HG02678 (cell line): ENCODE results near the gene PEPD.
"Not testable (repeated sequence)": the region's sequence is repeated elsewhere in the genome, so short reads cannot be mapped to it uniquely, and the experiment has no call there.

Experiments used
- ATAC-seq: cut with Tn5 transposase; IDR thresholded peaks from one replicate; pipeline ENCODE4 v1.9.1; 2021; ENCODE audit warnings: mild to moderate bottlenecking, moderate library complexity; ENCODE audit not compliant: unreplicated experiment

The PEPD gene

DNA sequence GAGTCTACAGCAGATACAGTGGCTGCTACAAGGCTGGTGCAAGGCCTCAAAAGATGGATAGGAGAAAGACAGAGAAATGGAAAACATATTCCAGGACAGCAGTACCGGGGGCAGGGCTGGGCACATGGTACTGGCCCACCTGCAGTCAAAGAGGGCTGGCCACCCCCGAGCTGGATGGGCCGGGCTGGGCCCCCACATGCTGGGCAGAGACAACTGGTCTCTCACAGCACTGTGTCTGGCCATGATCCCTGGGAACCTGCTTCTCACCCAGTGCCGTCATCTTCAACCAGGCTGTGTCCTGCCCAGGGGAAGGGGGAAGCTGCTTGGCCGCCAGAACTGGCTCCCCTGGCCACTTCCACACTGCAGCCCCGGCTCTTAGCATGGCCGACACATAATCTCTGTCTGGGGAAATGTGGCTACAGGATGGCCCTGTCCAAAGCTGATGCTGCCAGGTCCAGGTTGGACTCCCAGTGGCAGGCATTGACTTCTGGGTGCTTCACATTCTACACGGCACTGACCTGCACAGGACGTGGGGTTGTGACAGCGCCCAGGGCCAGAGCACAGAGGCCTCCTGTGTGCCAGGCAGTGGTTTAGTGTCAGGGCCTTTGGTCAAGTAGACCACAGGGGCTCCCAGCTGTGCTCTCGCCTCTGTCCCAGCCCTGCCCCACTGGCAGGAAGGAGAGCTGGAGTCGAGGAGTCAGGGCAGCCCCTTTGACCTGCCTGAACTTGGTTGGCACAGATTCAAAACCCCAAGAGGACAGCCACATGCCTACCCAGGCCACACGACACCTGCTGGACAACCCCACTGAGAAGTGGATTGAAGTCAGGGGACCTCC lies 21.7 kb downstream of the PEPD start:
- ATAC-seq, result no peak

DNA sequence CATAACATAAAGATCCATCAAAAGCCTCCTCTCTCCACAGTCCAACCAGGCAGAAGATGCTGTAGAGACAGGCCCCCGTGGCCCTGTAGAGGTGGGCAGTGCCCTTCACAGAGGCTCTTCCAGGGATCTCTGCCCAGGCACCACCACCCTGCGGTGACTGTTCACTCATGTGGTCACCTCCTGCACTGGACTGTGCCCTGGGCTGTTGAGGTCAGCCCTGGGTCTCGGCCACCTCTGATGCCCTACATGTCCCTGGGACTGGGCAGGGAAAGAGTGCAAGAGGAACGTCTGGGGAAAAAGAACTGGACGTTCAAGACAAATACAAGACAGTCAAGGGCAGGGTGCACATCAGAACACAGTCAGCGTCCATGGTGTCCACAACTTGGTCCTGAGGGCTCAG lies 22.3 kb downstream of the PEPD start:
- ATAC-seq, result no peak

DNA sequence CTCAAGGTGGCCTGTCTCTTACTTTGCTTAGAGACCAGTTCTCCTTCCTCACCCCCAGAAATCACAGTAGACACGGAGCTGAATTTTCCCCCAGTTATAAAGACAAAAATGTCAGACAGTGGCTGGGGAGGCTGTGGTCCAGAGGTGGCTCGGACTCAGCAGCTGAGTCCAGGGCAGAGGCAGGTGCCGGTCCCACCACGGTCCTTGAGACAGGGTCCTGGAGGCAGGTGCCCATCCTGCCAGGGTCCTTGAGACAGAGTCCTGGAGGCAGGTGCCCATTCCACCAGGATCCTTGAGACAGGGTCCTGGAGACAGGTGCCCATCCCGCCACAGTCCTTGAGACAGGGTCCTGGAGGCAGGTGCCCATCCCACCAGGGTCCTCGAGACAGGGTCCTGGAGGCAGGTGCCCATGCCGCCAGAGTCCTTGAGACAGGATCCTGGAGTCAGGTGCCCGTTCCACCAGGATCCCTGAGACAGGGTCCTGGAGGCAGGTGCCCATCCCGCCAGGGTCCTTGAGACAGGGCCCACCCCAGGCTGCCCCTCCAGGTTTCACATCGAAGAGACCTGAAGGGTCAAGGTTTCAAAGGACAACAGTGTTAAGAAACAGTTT lies 23.1 kb downstream of the PEPD start:
- no peak for ATAC-seq

DNA sequence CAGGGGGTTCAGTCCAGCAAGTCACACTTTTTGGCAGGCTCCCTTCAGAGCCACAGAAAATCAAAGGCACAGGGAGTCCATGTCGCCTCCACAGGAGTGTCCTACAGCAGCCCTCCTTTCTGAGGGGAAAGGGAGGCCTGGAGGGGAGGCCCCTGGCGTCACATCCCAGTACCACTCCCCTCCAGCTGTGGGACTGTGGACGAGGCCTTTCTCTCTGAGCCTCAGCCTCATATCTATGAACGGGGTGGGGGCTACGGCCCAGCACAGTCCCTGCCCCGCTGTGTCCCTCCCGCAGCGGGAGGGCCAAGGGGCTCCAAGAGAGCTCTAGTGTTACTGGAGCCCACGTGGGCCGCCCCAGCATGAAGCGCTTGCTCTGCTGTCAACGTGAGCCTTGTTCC lies 23.8 kb downstream of the PEPD start:
- no peak for ATAC-seq

GRCh38 chr19:33497131-33497777 lies 24.3 kb downstream of the PEPD start:
- ATAC-seq, result no peak

DNA sequence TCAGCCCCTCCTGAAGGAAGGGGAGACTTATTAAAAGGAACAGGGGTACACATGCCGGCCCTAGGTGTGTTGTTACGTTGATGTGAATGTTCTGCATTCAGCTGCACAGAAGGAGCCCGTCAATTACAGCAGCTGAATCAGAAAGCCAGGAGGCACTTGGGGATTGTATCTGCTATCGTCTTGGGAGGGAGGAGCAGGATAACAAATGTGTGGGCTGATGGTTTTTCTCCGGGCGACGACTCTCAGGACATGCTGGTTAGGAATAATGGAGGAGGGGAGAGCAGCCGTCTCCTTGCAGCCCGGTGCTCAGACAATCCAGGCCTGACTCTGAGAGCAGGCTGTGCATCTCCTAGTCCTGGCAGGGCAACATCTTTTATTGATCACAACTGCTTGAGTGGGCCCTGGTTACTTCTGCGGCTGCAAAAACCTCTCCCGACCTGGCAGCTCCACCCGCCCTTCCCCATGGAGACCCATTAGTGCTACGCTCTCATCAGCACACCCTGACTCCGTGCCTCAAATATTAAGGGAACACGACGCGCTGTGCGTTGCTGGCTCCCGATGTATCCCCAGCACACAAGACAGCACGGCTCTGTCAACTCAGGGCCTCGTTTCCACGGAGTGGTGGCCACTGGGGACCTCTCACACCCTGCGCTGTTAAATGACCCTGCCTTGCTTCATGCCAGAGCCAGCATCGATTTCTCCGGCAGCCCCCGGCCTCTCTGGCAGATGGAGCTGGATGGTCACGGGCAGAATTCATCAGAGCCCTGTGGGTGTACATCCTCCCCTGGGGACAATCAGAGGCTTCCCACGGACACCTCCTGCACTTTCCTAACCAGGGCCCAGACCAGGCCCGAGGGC lies 25.3 kb downstream of the PEPD start:
- ATAC-seq, result no peak

DNA sequence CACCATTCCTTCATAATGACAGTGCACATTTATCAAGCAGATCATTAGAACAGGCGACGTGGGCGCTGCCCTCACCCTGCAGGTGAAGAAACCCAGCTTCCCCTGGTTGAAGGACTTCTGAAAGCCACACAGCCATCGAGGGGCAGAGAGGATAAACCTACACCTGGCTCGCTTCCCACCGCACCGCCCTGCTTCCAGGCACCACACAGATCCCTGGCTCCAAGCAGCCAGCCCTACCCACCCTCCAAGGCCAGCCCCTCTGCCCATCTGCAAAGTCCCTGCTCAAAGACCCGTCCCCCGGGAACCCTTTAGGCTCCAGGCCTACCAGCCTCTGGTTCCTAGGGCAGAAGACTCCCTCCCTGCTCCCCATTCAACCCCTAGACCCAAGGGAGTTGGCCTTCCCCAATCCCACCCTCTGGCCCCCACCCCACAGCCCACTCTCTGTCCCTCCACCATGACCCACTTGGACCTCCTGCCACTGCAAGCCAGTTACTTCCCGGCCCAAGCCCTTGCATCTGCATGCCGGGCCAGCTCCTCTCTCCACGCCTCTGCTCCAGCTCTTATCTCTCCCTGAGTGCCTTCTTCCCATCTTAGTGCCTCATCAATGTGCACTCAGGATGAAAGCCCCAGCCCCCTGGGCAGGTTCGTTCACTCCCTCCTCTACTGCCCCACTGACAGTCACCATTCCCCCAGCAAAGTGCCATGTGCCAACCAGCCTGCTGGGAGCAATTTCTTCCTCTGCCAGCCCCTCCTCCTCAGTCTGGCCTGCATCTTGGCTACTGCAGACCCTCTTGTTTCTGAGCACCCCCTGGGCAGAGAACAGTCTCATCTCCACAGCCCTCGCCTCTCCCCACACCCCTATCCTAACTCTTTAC lies 28.0 kb downstream of the PEPD start:
- no peak for ATAC-seq

- ATAC-seq, result no peak
Observed at GRCh38 chr19:33492951-33493350, 28.6 kb downstream of the PEPD start.

- ATAC-seq, result no peak
Observed at GRCh38 chr19:33492090-33492489, 29.5 kb downstream of the PEPD start.

DNA sequence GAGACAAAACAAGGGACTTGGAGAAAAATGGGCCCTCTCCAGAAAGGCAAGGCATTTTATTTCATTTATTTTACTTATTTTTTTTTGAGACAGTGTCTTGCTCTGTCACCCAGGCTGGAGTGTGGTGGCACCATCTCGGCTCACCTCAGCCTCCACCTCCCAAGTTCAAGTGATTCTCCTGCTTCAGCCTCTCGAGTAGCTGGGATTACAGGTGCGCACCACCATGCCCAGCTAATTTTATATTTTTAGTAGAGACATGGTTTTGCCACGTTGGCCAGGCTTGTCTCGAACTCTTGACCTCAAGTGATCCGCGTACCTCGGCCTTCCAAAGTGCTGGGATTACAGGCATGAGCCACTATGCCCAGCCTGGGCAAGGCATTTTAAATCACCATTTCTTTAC lies 31.0 kb downstream of the PEPD start:
- not testable (repeated sequence) for ATAC-seq

DNA sequence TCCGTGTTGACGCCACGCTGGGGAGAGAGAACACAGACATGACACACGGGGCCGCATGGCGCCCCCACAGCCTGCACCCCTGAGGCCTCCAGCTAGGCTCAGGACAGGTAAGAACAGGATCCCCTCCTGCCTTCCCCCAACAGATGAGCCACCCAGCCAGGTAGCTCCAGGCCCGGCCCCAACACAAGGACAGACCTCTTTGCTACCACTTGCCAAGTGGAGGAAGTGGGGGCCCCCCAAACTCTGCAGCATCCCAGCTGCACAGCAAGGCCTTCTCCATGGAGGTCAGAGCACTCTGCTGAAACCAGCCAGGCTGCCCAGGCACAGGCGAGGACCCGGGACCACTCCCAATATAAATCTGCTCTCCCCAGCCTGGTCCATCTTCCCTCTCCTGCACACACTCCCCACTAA lies 31.5 kb downstream of the PEPD start:
- ATAC-seq, result no peak

- no peak for ATAC-seq
Observed at GRCh38 chr19:33488826-33489225, 32.8 kb downstream of the PEPD start.

GRCh38 chr19:33487901-33488800 lies 33.4 kb downstream of the PEPD start:
- ATAC-seq, result no peak

- ATAC-seq, result no peak
Observed at GRCh38 chr19:33486936-33487811, 34.4 kb downstream of the PEPD start.

GRCh38 chr19:33486407-33486806 lies 35.2 kb downstream of the PEPD start:
- ATAC-seq, result no peak

DNA sequence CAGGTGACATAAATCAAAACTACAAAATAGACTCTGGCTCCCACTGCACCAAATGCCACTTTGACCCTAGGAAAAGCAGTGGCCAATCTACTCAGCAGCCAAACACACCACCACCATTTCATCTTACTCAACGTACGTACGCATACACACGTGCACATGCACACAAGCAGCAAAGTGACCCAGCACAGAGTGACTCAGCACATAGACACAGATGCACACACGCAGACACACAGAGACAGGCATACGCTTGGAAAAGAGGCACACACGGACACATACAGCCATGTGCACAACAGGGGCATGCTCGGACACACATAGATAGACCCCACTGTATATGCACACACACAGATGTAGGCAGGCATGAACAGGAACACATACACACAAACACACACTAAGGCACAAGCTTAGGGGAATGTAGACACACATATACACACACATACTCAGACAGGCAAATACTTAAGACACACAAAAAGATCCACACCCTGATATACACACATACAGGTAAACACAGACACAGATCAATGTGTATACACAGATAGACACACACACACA lies 37.3 kb downstream of the PEPD start:
- ATAC-seq, result no peak

DNA sequence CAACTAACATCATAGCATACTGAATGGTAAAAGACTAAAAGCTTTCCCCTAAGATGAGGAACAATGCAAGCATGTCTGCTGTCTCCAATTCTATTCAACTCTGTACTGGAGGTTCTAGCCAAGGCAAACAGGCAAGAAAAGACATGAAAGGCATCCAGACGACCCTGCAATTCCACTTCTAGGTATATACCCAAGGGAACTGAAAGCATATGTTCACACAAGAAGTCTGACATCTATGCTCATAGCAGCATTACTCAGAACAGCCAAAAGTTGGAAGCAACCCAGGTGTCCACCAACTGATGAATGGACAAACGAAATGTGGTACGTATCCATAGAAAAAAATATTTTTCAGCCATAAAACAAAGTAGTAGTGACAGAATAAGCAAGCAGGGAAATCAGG lies 39.1 kb downstream of the PEPD start:
- no peak for ATAC-seq

GRCh38 chr19:33481863-33482262 lies 39.7 kb downstream of the PEPD start:
- no peak for ATAC-seq
